CD4-positive, alpha-beta T cell treated with Interleukin-21 for 1 hour (primary cell): ENCODE results near the gene ARHGEF38.
"Not testable (repeated sequence)": the region's sequence is repeated elsewhere in the genome, so short reads cannot be mapped to it uniquely, and the experiment has no call there.

Source experiments
- DNase-seq: peaks from one replicate; pipeline ENCODE4 v3.0.0-alpha.2; 2020

Gene ARHGEF38

DNA sequence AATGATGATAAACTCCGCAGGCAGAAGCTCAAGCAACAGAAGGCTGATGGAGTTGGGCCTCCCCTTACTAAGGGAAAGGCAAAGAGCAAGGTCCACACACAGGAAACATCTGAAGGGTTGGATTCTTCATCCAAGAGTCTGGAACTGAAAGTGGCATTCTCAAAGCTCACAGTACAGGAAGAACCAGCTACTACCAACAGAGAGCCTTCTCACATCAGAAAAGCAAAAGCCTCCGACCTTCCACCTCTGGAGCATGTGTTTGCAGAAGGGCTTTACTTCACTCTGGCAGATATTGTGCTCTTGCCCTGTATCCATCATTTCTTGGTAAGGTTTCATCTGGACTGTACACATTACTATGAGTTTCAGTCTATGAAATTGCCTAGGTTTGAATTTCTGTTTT is 166.8 kb downstream of the ARHGEF38 start:
- no peak for DNase-seq

DNA sequence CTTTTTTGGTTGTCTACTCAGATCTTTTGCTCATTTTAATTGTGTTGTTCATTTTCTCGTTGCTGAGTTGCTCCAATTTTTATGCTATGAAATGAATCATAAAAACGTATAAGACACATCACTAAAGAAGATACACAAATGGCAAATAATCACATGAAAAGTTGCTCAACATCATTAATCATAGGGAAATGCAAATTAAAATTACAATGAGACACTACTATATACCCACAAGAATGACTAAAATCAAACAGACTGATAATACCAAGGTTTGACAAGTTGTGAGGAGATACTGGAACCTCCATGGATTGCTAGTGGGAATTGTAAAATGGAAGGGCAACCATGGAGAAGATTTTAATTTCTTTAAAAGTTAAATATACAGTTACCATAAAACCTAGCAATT is 173.2 kb downstream of the ARHGEF38 start:
- no peak for DNase-seq

DNA sequence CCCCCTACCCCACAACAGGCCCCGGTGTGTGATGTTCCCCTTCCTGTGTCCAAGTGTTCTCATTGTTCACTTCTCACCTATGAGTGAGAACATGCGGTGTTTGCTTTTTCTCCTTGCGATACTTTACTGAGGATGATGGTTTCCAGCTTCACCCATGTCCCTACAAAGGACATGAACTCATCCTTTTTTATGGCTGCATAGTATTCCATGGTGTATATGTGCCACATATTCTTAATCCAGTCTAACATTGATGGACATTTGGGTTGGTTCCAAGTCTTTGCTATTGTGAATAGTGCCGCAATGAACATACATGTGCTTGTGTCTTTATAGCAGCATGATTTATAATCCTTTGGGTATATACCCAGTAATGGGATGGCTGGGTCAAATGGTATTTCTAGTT is 177.5 kb downstream of the ARHGEF38 start:
- not testable (repeated sequence) for DNase-seq
